Mesothelial cell of epicardium (in vitro differentiated cells): ENCODE data around the gene TMEM163. TPM values are rescaled to one million over a fixed set of nuclear protein-coding genes. Genes with fewer than 3 reads are reported as not detected.

Experiments used
- DNase-seq, 2 experiments: peaks; one replicate each; pipeline ENCODE4 v3.0.0; 2021; ENCODE audit warnings: low spot score in 2 of 2; ENCODE audit not compliant: unreplicated experiment in 2 of 2
- H3K27ac Mint-ChIP-seq: 2 replicates; pipeline ENCODE4 v1.8.0; 2021; ENCODE audit warnings: mixed read lengths
- H3K27me3 Mint-ChIP-seq: 2 replicates; pipeline ENCODE4 v1.8.0; 2021; ENCODE audit warnings: low read depth, mixed read lengths
- H3K36me3 Mint-ChIP-seq: 2 replicates; pipeline ENCODE4 v1.8.0; 2021; ENCODE audit warnings: mixed read lengths
- H3K4me1 Mint-ChIP-seq: 2 replicates; pipeline ENCODE4 v1.8.0; 2021; ENCODE audit warnings: mixed read lengths
- H3K4me3 Mint-ChIP-seq: 2 replicates; pipeline ENCODE4 v1.8.0; 2021; ENCODE audit warnings: mild to moderate bottlenecking, moderate library complexity, mixed read lengths
- H3K9me3 Mint-ChIP-seq: 2 replicates; pipeline ENCODE4 v1.8.0; 2021; ENCODE audit warnings: mixed read lengths
- total RNA-seq: library from RNA; stranded (reverse); gene quantifications from 3 replicates; pipeline ENCODE4 v1.2.1, GENCODE V29; 2021
- TF ChIP-seq, protein P1 (sequence below): fragments of 200-600 bp; sonication (generic); IDR thresholded peaks from one replicate; pipeline ENCODE4 v1.5.0; 2021; ENCODE audit warnings: antibody characterized with exemption; ENCODE audit not compliant: unreplicated experiment

Gene TMEM163
- total RNA-seq, 1 donor from 2014 or later = 0.47 TPM

DNA sequence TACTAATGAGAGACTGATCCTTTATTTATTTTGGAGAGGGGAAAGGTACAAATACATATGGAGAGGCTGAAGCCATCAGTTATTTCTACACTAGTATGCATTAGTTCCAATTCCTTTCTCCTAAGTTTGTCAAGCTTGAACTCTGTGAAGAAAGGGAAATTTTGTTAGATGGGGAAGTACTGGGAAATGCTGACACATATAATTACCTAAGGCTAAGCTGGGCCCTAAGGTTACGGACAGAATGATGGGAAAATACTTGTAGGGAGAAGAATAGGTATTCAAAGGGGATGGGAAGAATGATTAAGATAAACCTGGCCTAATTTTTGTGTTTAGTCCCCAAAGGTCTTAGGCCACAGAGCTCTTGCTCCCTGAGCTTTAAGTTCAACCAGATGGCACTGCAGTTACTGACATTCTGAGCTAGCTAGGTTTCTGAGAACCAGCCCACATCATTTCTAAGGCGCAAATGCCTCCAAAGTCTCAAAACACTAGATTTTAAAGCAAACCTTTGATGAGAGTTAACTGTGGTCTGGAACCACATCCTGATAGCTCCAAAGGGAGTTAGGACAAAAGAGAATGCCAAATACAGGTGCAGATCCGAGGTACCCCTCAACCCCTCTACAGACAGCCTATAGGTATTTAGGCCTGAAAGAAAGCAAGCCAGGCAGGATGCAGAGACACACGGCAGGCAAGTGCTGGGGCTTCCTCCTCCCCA is 2.7 kb downstream of the TMEM163 start:
- TF ChIP-seq, protein P1, sequence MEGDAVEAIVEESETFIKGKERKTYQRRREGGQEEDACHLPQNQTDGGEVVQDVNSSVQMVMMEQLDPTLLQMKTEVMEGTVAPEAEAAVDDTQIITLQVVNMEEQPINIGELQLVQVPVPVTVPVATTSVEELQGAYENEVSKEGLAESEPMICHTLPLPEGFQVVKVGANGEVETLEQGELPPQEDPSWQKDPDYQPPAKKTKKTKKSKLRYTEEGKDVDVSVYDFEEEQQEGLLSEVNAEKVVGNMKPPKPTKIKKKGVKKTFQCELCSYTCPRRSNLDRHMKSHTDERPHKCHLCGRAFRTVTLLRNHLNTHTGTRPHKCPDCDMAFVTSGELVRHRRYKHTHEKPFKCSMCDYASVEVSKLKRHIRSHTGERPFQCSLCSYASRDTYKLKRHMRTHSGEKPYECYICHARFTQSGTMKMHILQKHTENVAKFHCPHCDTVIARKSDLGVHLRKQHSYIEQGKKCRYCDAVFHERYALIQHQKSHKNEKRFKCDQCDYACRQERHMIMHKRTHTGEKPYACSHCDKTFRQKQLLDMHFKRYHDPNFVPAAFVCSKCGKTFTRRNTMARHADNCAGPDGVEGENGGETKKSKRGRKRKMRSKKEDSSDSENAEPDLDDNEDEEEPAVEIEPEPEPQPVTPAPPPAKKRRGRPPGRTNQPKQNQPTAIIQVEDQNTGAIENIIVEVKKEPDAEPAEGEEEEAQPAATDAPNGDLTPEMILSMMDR = no peak
- DNase-seq = no peak
- Mint-ChIP-seq H3K27me3 (peaks cover 92% of the 10 kb centered on the region), H3K4me1 (peaks cover 5% of the 10 kb centered on the region), H3K27ac (no peak overlapping the region), H3K36me3 (no peaks in the 10 kb centered on the region), H3K4me3 (no peak overlapping the region), H3K9me3 (no peaks in the 10 kb centered on the region)

DNA sequence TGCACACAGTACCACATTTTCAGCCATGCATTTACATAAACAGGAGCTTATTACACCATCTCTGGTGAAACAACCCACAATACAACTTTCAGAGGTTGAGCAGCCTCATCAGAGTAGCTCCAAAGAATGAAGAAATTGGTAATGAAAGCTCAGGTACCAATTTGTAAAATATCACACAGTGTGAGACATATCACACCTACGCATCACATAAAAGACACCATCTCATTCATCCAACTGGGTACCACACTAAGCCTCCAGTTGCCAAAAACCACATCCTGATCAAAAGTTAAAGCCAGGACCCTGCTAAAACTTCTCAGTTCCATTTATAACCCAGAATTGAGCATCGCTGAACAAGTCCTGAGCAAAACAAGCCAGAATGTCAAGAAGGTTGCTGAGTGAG is 4.6 kb downstream of the TMEM163 start:
- TF ChIP-seq, protein P1 = no peak
- no peak for DNase-seq
- no peak overlapping the region for H3K4me3 Mint-ChIP-seq
- H3K27me3 Mint-ChIP-seq = peaks cover 90% of the 10 kb centered on the region
- H3K9me3 Mint-ChIP-seq = no peaks in the 10 kb centered on the region
- H3K27ac Mint-ChIP-seq = no peak overlapping the region
- H3K4me1 Mint-ChIP-seq = peaks cover 5% of the 10 kb centered on the region
- no peaks in the 10 kb centered on the region for H3K36me3 Mint-ChIP-seq

DNA sequence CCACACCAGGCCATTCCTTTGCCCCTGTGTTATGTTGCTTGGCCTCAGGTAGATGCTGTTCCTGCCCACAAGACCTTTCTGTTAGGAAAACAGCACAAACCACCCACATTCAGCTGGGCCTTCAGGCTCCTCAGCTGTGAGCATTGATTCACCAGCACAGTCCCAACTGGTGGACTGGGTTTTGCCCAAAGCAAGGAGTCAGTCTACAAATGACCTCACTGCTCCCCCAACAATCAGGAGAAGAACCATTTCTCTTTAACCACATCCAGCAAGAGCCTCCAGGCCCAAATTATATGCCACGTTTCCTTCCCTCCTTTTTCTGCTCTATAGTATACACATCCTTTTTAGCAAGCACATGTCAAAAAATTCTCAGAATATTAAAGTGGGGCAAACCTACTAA is 5.2 kb downstream of the TMEM163 start:
- no peaks in the 10 kb centered on the region for H3K36me3 Mint-ChIP-seq
- H3K4me1 Mint-ChIP-seq = peaks cover 5% of the 10 kb centered on the region
- H3K4me3 Mint-ChIP-seq = no peak overlapping the region
- TF ChIP-seq, protein P1 = no peak
- H3K27ac Mint-ChIP-seq = no peak overlapping the region
- DNase-seq = no peak
- H3K9me3 Mint-ChIP-seq = no peaks in the 10 kb centered on the region
- peaks cover 95% of the 10 kb centered on the region for H3K27me3 Mint-ChIP-seq

DNA sequence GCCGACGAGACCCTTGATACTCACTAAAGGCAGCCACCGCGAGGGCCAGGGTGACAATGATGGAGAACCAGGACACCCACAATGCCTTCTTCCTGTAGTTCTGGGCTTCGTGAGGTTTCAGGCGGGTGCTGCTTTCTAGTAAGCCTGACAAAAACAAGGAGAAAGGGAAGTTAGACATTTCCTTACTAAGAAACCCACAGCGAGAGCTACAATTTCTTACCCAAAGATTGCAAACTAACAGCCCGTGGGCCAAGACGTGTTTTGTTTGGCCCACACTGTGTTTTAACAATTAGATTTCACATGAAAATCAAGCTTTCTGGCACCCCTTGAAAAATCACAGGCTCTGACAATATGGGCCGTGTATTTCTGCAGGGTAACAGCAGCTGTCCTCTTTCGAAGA is 5.6 kb downstream of the TMEM163 start:
- Mint-ChIP-seq H3K36me3 (no peaks in the 10 kb centered on the region), H3K4me1 (peaks cover 4% of the 10 kb centered on the region), H3K27ac (no peak overlapping the region), H3K4me3 (no peak overlapping the region), H3K27me3 (peaks cover 94% of the 10 kb centered on the region), H3K9me3 (no peaks in the 10 kb centered on the region)
- no peak for DNase-seq
- TF ChIP-seq, protein P1 = no peak

DNA sequence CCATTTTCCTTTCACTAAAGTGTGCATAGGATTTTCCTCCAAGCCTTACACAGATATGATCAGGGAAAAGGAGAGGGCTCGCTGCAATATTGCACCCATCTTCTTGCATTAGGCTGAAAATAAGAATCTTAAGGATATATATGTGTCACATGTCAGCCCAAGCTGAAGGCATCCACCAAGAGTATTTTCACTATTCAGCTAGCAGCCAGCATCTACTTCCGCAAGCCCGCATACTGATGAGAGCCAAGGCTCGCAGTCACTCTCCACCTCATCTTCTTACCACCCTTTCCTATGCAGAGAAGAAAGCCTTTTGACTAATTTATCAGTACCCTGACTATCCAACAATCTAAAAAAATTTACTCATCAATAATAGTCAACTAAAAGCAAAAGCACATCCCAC is 6.1 kb downstream of the TMEM163 start:
- H3K4me1 Mint-ChIP-seq = peaks cover 3% of the 10 kb centered on the region
- no peaks in the 10 kb centered on the region for H3K36me3 Mint-ChIP-seq
- no peak overlapping the region for H3K27ac Mint-ChIP-seq
- DNase-seq = no peak
- TF ChIP-seq, protein P1 = no peak
- H3K27me3 Mint-ChIP-seq = peaks cover 92% of the 10 kb centered on the region
- H3K9me3 Mint-ChIP-seq = no peaks in the 10 kb centered on the region
- no peak overlapping the region for H3K4me3 Mint-ChIP-seq
